ENCODE data around the gene EEA1. TPM values are rescaled to one million over a fixed set of nuclear protein-coding genes. Genes with fewer than 3 reads are reported as not detected.

EEA1 gene
- total RNA-seq, 4 donors from 2014 or later = 24.7 to 45.0 (median 32.1) TPM

- no peak overlapping the region for H3K4me3 ChIP-seq (ENCODE audit: low read depth, poor library complexity, severe bottlenecking)
- 78 to 82% methylated on average over 4 of the region's 4 CpGs for WGBS, 2 donors
- intact Hi-C loops (cut with DNase I; ENCODE audit: low total_unique reads) = no loop called here
- TF ChIP-seq POLR2A (IDR thresholded peaks at IDR 0.05) = no peak
- no peak for TF ChIP-seq CTCF (IDR thresholded peaks at IDR 0.05)
- DNase-seq (ENCODE audit: low spot score in 2 of 2) = no peak
Measured at GRCh38 chr12:92827836-92828431, 101.2 kb downstream of the EEA1 start.

- DNase-seq (ENCODE audit: low spot score in 2 of 2) = no peak
- intact Hi-C loops (cut with DNase I; ENCODE audit: low total_unique reads) = no loop called here
- TF ChIP-seq POLR2A (IDR thresholded peaks at IDR 0.05) = no peak
- no peak for TF ChIP-seq CTCF (IDR thresholded peaks at IDR 0.05)
- H3K4me3 ChIP-seq (ENCODE audit: low read depth, poor library complexity, severe bottlenecking) = no peak overlapping the region
- 84 to 92% methylated on average over 3 of the region's 3 CpGs for WGBS, 2 donors
Measured at GRCh38 chr12:92821142-92821541, 108.0 kb downstream of the EEA1 start.

GRCh38 chr12:92814584-92814983 is 114.5 kb downstream of the EEA1 start:
- 88 to 91% methylated on average over 2 of the region's 2 CpGs for WGBS, 2 donors
- no peak for DNase-seq (ENCODE audit: low spot score in 2 of 2)
- TF ChIP-seq POLR2A (IDR thresholded peaks at IDR 0.05) (no peak), CTCF (IDR thresholded peaks at IDR 0.05) (no peak)

GRCh38 chr12:92810370-92810769 is 118.7 kb downstream of the EEA1 start:
- WGBS, 2 donors = 93 to 98% methylated on average over 4 of the region's 4 CpGs
- no peak for TF ChIP-seq POLR2A (IDR thresholded peaks at IDR 0.05)
- TF ChIP-seq CTCF (IDR thresholded peaks at IDR 0.05) = no peak
- no peak for DNase-seq (ENCODE audit: low spot score in 2 of 2)
- H3K4me3 ChIP-seq (ENCODE audit: low read depth, poor library complexity, severe bottlenecking) = no peak overlapping the region
- intact Hi-C loops (cut with DNase I; ENCODE audit: low total_unique reads) = no loop called here

More at GRCh38 chr12:92814584-92814983, 114.5 kb downstream of the EEA1 start:
- H3K4me3 ChIP-seq (ENCODE audit: low read depth, poor library complexity, severe bottlenecking) = no peak overlapping the region
- intact Hi-C loops (cut with DNase I; ENCODE audit: low total_unique reads) = no loop called here

GRCh38 chr12:92803903-92804302 is 125.2 kb downstream of the EEA1 start:
- WGBS, 2 donors = 69 to 83% methylated on average over 1 of the region's 1 CpG
- TF ChIP-seq CTCF (IDR thresholded peaks at IDR 0.05) (no peak), POLR2A (IDR thresholded peaks at IDR 0.05) (no peak)
- no peak overlapping the region for H3K4me3 ChIP-seq (ENCODE audit: low read depth, poor library complexity, severe bottlenecking)
- intact Hi-C loops (cut with DNase I; ENCODE audit: low total_unique reads) = no loop called here
- no peak for DNase-seq (ENCODE audit: low spot score in 2 of 2)

GRCh38 chr12:92802906-92803305 is 126.2 kb downstream of the EEA1 start:
- TF ChIP-seq POLR2A (IDR thresholded peaks at IDR 0.05) = no peak
- TF ChIP-seq CTCF (IDR thresholded peaks at IDR 0.05) = no peak
- DNase-seq (ENCODE audit: low spot score in 2 of 2) = no peak
- H3K4me3 ChIP-seq (ENCODE audit: low read depth, poor library complexity, severe bottlenecking) = no peak overlapping the region
- WGBS, 2 donors = 72 to 73% methylated on average over 3 of the region's 3 CpGs
- intact Hi-C loops (cut with DNase I; ENCODE audit: low total_unique reads) = no loop called here

Data from lower leg skin (tissue), 4 donors.